ENCODE data around the gene KEL.

KEL gene

DNA sequence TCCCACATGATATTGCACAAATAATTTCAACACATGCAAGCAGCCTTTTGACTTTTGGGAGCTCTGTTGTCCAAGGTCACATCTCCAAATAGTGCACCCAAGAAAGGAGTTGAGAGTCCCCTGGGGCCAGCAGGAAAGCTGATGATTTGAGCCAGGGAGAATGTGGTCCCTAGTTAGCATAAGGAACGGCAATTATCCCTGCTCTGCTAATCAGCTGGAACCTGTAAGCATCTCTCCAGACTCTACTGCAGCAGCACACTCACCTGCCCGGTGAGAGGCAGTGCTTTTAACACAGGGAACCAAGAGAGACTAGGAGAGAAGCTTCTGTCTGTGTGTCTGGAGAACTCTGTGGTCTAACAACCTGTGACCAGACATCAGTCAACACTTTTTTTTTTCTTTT is 45.7 kb downstream of the KEL start:
- Histone ChIP-seq H3K9ac (ENCODE audit: insufficient read length, low read depth) (no peak overlapping the region), H3K27me3 (ENCODE audit: insufficient read depth, insufficient read length) (no peaks in the 10 kb centered on the region), H3K4me1 (ENCODE audit: insufficient read depth, insufficient read length) (no peaks in the 10 kb centered on the region), H3K4me3 (ENCODE audit: insufficient read length, low read depth) (no peak overlapping the region), H3K36me3 (ENCODE audit: insufficient read depth, insufficient read length, low read length) (no peaks in the 10 kb centered on the region), H3K9me3 (ENCODE audit: insufficient read depth, low read length) (no peaks in the 10 kb centered on the region)
- TF ChIP-seq SUZ12 (IDR thresholded peaks at IDR 0.05; ENCODE audit: extremely low read depth, insufficient read depth, insufficient read length) (no peak), ZNF274 (IDR thresholded peaks at IDR 0.05; ENCODE audit: low read depth, low read length) (no peak), YY1 (IDR thresholded peaks at IDR 0.05; ENCODE audit: insufficient read depth, insufficient read length) (no peak)
- DNase-seq (ENCODE audit: low read depth, low spot score), result no peak

DNA sequence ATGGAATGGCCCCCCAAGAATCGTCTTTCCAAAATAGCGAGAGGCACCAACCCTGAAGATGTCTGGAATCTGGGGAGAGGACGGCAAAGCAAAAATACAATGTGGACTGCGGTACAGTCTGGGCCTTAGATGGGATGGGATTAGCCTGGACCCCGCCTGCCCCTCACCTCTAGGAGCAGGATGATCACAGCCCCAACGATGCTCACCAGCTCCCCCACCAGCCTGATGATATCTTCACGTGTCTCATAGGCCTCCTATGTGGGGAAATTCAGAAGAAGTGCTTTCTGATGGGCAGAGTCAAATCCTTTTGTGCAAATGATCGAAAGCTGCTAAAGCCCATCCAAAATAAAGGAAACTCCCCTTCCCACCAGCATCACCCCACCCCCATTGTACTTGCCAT is 46.8 kb downstream of the KEL start:
- TF ChIP-seq YY1 (IDR thresholded peaks at IDR 0.05; ENCODE audit: insufficient read depth, insufficient read length), result no peak
- Histone ChIP-seq H3K9ac (ENCODE audit: insufficient read length, low read depth) (no peak overlapping the region), H3K4me1 (ENCODE audit: insufficient read depth, insufficient read length) (no peaks in the 10 kb centered on the region), H3K36me3 (ENCODE audit: insufficient read depth, insufficient read length, low read length) (no peaks in the 10 kb centered on the region), H3K9me3 (ENCODE audit: insufficient read depth, low read length) (no peaks in the 10 kb centered on the region), H3K4me3 (ENCODE audit: insufficient read length, low read depth) (no peak overlapping the region), H3K27me3 (ENCODE audit: insufficient read depth, insufficient read length) (no peaks in the 10 kb centered on the region)
- DNase-seq (ENCODE audit: low read depth, low spot score), result no peak

DNA sequence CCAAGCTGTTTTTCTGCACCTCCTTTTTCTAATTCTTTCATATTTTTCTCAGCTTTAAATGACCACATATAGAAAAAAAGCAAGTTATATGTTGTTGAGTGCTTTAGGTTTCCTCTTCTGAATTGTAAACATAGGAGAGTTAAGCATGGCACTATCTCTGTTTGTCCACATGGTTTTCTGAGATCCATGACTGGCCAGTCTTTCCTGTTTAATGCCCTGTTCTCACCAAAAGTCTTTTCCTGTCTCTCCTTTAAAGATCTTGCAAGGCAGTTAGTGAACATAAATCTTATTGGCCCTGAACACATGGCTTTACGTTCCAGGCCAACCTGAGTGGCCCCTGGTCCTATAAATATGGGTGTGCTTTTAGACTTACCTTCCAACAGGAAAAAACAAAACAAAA is 48.0 kb downstream of the KEL start:
- no peaks in the 10 kb centered on the region for H3K4me1 ChIP-seq (ENCODE audit: insufficient read depth, insufficient read length)
- H3K9me3 ChIP-seq (ENCODE audit: insufficient read depth, low read length), result no peaks in the 10 kb centered on the region
- H3K4me3 ChIP-seq (ENCODE audit: insufficient read length, low read depth), result no peak overlapping the region
- H3K9ac ChIP-seq (ENCODE audit: insufficient read length, low read depth), result no peak overlapping the region
- DNase-seq (ENCODE audit: low read depth, low spot score), result no peak
- no peaks in the 10 kb centered on the region for H3K27me3 ChIP-seq (ENCODE audit: insufficient read depth, insufficient read length)
- TF ChIP-seq YY1 (IDR thresholded peaks at IDR 0.05; ENCODE audit: insufficient read depth, insufficient read length) (no peak), SUZ12 (IDR thresholded peaks at IDR 0.05; ENCODE audit: extremely low read depth, insufficient read depth, insufficient read length) (no peak), ZNF274 (IDR thresholded peaks at IDR 0.05; ENCODE audit: low read depth, low read length) (no peak)
- H3K36me3 ChIP-seq (ENCODE audit: insufficient read depth, insufficient read length, low read length), result no peaks in the 10 kb centered on the region

DNA sequence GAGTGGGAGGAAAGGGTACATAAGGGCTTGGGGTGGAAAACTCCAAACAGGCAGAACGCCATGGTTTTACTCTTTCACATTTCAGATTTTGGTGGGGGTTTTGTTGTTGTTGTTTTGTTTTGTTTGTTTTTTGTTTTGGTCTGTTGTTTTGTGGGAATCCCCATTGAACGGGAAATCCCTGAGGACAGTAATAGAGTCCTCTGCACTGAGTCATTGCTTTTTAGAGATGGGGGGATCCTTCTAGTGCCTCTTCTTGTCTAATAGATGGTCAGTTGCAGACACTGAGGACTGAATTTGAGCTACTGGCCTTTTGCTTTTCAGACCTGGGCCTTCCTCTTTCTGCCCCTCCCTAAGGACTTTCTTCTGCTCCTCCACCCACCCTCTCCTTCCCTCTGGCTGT is 48.6 kb downstream of the KEL start:
- DNase-seq (ENCODE audit: low read depth, low spot score), result no peak
- Histone ChIP-seq H3K27me3 (ENCODE audit: insufficient read depth, insufficient read length) (no peaks in the 10 kb centered on the region), H3K4me1 (ENCODE audit: insufficient read depth, insufficient read length) (no peaks in the 10 kb centered on the region), H3K9me3 (ENCODE audit: insufficient read depth, low read length) (no peaks in the 10 kb centered on the region), H3K9ac (ENCODE audit: insufficient read length, low read depth) (no peak overlapping the region), H3K36me3 (ENCODE audit: insufficient read depth, insufficient read length, low read length) (no peaks in the 10 kb centered on the region), H3K4me3 (ENCODE audit: insufficient read length, low read depth) (no peak overlapping the region)
- TF ChIP-seq ZNF274 (IDR thresholded peaks at IDR 0.05; ENCODE audit: low read depth, low read length), result no peak
- TF ChIP-seq SUZ12 (IDR thresholded peaks at IDR 0.05; ENCODE audit: extremely low read depth, insufficient read depth, insufficient read length), result no peak
- TF ChIP-seq YY1 (IDR thresholded peaks at IDR 0.05; ENCODE audit: insufficient read depth, insufficient read length), result no peak

DNA sequence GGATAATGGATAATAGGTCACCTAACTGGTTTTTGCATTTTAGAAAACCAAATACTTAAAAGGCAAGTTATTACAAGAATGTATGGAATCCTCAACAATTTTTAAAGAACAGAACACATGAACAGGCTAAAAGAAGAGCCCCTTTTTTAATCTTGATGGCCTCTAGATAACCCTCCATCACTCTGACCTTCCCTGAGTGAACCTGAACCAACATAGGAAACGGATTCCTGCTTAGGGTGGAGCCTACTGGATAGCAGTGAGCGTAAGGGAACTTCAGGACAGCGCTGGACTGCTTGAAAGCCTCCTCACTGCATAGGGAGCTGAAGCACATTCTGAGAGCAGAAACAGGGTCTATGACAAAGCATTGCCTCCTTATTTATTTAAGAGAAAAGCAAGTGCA is 49.1 kb downstream of the KEL start:
- H3K9me3 ChIP-seq (ENCODE audit: insufficient read depth, low read length), result no peaks in the 10 kb centered on the region
- H3K9ac ChIP-seq (ENCODE audit: insufficient read length, low read depth), result no peak overlapping the region
- H3K36me3 ChIP-seq (ENCODE audit: insufficient read depth, insufficient read length, low read length), result no peaks in the 10 kb centered on the region
- H3K27me3 ChIP-seq (ENCODE audit: insufficient read depth, insufficient read length), result no peaks in the 10 kb centered on the region
- no peak for DNase-seq (ENCODE audit: low read depth, low spot score)
- no peaks in the 10 kb centered on the region for H3K4me1 ChIP-seq (ENCODE audit: insufficient read depth, insufficient read length)
- no peak for TF ChIP-seq ZNF274 (IDR thresholded peaks at IDR 0.05; ENCODE audit: low read depth, low read length)
- no peak for TF ChIP-seq SUZ12 (IDR thresholded peaks at IDR 0.05; ENCODE audit: extremely low read depth, insufficient read depth, insufficient read length)
- no peak for TF ChIP-seq YY1 (IDR thresholded peaks at IDR 0.05; ENCODE audit: insufficient read depth, insufficient read length)
- H3K4me3 ChIP-seq (ENCODE audit: insufficient read length, low read depth), result no peak overlapping the region

DNA sequence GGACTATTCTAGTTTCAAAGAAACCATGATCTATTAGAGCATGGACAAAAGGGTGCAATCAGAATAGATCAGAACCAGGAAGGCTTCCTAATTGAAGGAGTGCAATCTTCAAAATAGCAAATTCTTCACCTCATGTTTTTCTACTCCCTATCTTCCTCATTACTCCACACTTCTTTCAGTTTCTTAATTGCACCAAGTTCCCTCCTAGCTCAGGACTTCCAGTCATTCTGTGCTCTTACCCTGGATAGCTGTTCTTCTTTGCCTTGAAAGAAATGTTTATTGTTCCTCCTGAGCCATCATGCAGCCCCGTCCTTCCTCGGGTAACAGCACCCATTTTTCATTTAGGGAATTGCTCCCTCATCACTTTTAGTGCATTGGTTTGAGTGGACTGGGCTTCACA is 51.7 kb downstream of the KEL start:
- Histone ChIP-seq H3K9me3 (ENCODE audit: insufficient read depth, low read length) (peaks cover 10% of the 10 kb centered on the region), H3K36me3 (ENCODE audit: insufficient read depth, insufficient read length, low read length) (no peaks in the 10 kb centered on the region), H3K4me3 (ENCODE audit: insufficient read length, low read depth) (no peak overlapping the region), H3K27me3 (ENCODE audit: insufficient read depth, insufficient read length) (no peaks in the 10 kb centered on the region), H3K9ac (ENCODE audit: insufficient read length, low read depth) (no peak overlapping the region), H3K4me1 (ENCODE audit: insufficient read depth, insufficient read length) (no peaks in the 10 kb centered on the region)
- DNase-seq (ENCODE audit: low read depth, low spot score), result no peak
- no peak for TF ChIP-seq SUZ12 (IDR thresholded peaks at IDR 0.05; ENCODE audit: extremely low read depth, insufficient read depth, insufficient read length)
- TF ChIP-seq YY1 (IDR thresholded peaks at IDR 0.05; ENCODE audit: insufficient read depth, insufficient read length), result no peak
- no peak for TF ChIP-seq ZNF274 (IDR thresholded peaks at IDR 0.05; ENCODE audit: low read depth, low read length)

DNA sequence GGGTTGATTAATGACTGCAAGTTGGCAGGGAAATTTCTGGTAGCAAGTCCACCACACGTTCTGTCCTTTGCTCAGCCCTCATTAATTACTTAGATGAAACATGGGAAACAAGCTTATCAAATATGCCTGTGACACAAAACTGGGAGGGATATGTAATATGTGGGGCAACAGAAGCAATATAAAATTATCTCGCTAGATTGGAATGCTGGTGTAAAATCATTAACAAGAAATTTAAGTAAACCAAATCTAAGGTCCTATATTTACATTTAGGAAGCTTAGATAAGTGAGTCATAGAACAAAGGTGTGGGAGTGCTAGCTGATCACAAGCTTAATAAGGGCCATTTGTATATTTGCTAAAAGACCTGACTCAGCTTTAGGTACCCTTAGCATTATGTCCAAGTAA is 52.1 kb downstream of the KEL start:
- Histone ChIP-seq H3K9me3 (ENCODE audit: insufficient read depth, low read length) (peaks cover 14% of the 10 kb centered on the region), H3K36me3 (ENCODE audit: insufficient read depth, insufficient read length, low read length) (no peaks in the 10 kb centered on the region), H3K9ac (ENCODE audit: insufficient read length, low read depth) (no peak overlapping the region), H3K4me1 (ENCODE audit: insufficient read depth, insufficient read length) (no peaks in the 10 kb centered on the region), H3K4me3 (ENCODE audit: insufficient read length, low read depth) (no peak overlapping the region), H3K27me3 (ENCODE audit: insufficient read depth, insufficient read length) (no peaks in the 10 kb centered on the region)
- no peak for DNase-seq (ENCODE audit: low read depth, low spot score)
- no peak for TF ChIP-seq YY1 (IDR thresholded peaks at IDR 0.05; ENCODE audit: insufficient read depth, insufficient read length)
